Adipose tissue (tissue), 3 donors: Measurements from ENCODE around the gene MGAT5. TPM values are rescaled to one million over a fixed set of nuclear protein-coding genes. Genes with fewer than 3 reads are reported as not detected.

Source experiments
- H3K27ac ChIP-seq: one replicate; pipeline ENCODE4 v1.5.1; 2013; ENCODE audit warnings: low read depth, low read length
- WGBS, 3 donors: extraction: QIAGEN DNeasy Blood & Tissue Kit; methylation state at CpG; one replicate each; pipeline ENCODE4 v1.1.7; 2013; 5-methylcytosine and 5-hydroxymethylcytosine counted together
- polyA plus RNA-seq, 3 donors: library from polyadenylated mRNA; stranded (reverse); fragments of 200-250 nt; gene quantifications; one replicate each; pipeline ENCODE4 v1.2.3, GENCODE V29; 2013
- donor health status: healthy with polysubstance abuse.
- donor health status: Bipolar disorder and iron deficiency.
- donor health status: healthy.

Gene MGAT5
- polyA plus RNA-seq, 3 donors, result 4.8 to 7.2 (median 6.7) TPM

- H3K27ac ChIP-seq, result no peak overlapping the region
Observed at GRCh38 chr2:134435936-134436335, 182.1 kb downstream of the MGAT5 start.

GRCh38 chr2:134436706-134437105, 182.8 kb downstream of the MGAT5 start:
- WGBS, 3 donors, result 94 to 99% (median 98%) methylated on average over 7 of the region's 7 CpGs
- no peak overlapping the region for H3K27ac ChIP-seq

- H3K27ac ChIP-seq, result no peak overlapping the region
- WGBS, 3 donors, result 81 to 95% (median 85%) methylated on average over 3 of the region's 3 CpGs
Observed at GRCh38 chr2:134438371-134438770, 184.5 kb downstream of the MGAT5 start.

GRCh38 chr2:134440336-134440909, 186.6 kb downstream of the MGAT5 start:
- no peak overlapping the region for H3K27ac ChIP-seq

GRCh38 chr2:134441153-134441863, 187.4 kb downstream of the MGAT5 start:
- no peak overlapping the region for H3K27ac ChIP-seq
- WGBS, 3 donors, result 82 to 95% (median 94%) methylated on average over 11 of the region's 11 CpGs

More at GRCh38 chr2:134440336-134440909, 186.6 kb downstream of the MGAT5 start:
- WGBS, 3 donors, result 54 to 98% (median 97%) methylated on average over 16 of the region's 16 CpGs

GRCh38 chr2:134443814-134444480, 190.1 kb downstream of the MGAT5 start:
- no peak overlapping the region for H3K27ac ChIP-seq
- WGBS, 3 donors, result 74 to 83% (median 74%) methylated on average over 11 of the region's 11 CpGs

GRCh38 chr2:134445116-134445515, 191.2 kb downstream of the MGAT5 start:
- WGBS, 3 donors, result 95 to 97% (median 96%) methylated on average over 4 of the region's 4 CpGs

GRCh38 chr2:134445985-134446382, 192.1 kb downstream of the MGAT5 start:
- H3K27ac ChIP-seq, result no peak overlapping the region
- 81 to 89% (median 87%) methylated on average over 11 of the region's 11 CpGs for WGBS, 3 donors

More at GRCh38 chr2:134445116-134445515, 191.2 kb downstream of the MGAT5 start:
- no peak overlapping the region for H3K27ac ChIP-seq

GRCh38 chr2:134446383-134447017, 192.6 kb downstream of the MGAT5 start:
- no peak overlapping the region for H3K27ac ChIP-seq
- WGBS, 3 donors, result 43 to 88% (median 70%) methylated on average over 8 of the region's 8 CpGs

GRCh38 chr2:134447669-134448068, 193.8 kb downstream of the MGAT5 start:
- no peak overlapping the region for H3K27ac ChIP-seq
- WGBS, 3 donors, result 87 to 98% (median 94%) methylated on average over 4 of the region's 4 CpGs

- WGBS, 3 donors, result 86 to 97% (median 94%) methylated on average over 6 of the region's 6 CpGs
- H3K27ac ChIP-seq, result no peak overlapping the region
Observed at GRCh38 chr2:134448650-134449049, 194.8 kb downstream of the MGAT5 start.

GRCh38 chr2:134449157-134449556, 195.3 kb downstream of the MGAT5 start:
- 50 to 89% (median 88%) methylated on average over 7 of the region's 7 CpGs for WGBS, 3 donors

GRCh38 chr2:134449751-134450513, 196.1 kb downstream of the MGAT5 start:
- H3K27ac ChIP-seq, result no peak overlapping the region
- WGBS, 3 donors, result 94 to 98% (median 97%) methylated on average over 15 of the region's 15 CpGs

More at GRCh38 chr2:134449157-134449556, 195.3 kb downstream of the MGAT5 start:
- H3K27ac ChIP-seq, result no peak overlapping the region

GRCh38 chr2:134451347-134451630, 197.4 kb downstream of the MGAT5 start:
- no peak overlapping the region for H3K27ac ChIP-seq
- 43 to 79% (median 47%) methylated on average over 2 of the region's 2 CpGs for WGBS, 3 donors

- 86 to 93% (median 92%) methylated on average over 9 of the region's 9 CpGs for WGBS, 3 donors
- no peak overlapping the region for H3K27ac ChIP-seq
Observed at GRCh38 chr2:134452042-134452733, 198.3 kb downstream of the MGAT5 start.

- no peak overlapping the region for H3K27ac ChIP-seq
- 82 to 85% (median 83%) methylated on average over 4 of the region's 4 CpGs for WGBS, 3 donors
Observed at GRCh38 chr2:134453476-134453875, 199.6 kb downstream of the MGAT5 start.

GRCh38 chr2:134453973-134454372, 200.1 kb downstream of the MGAT5 start:
- 81 to 88% (median 82%) methylated on average over 10 of the region's 10 CpGs for WGBS, 3 donors
- H3K27ac ChIP-seq, result no peak overlapping the region

- 70 to 76% (median 73%) methylated on average over 8 of the region's 8 CpGs for WGBS, 3 donors
- no peak overlapping the region for H3K27ac ChIP-seq
Observed at GRCh38 chr2:134454426-134454825, 200.6 kb downstream of the MGAT5 start.
